HEK293T (cell line): ENCODE data around the gene AGTRAP.

ENCODE experiments used
- CTCF ChIA-PET: fragments of 350-600 bp; formaldehyde crosslinking; extraction: SDS; loops from one replicate; lab custom pipeline; 2021; ENCODE audit warnings: antibody characterized with exemption, inconsistent platforms; lab: Yijun Ruan, JAX
- POLR2A ChIA-PET: fragments of 350-600 bp; formaldehyde crosslinking; extraction: SDS; loops from one replicate; lab custom pipeline; 2020; ENCODE audit warnings: antibody characterized with exemption, inconsistent platforms; lab: Yijun Ruan, JAX
- DNase-seq: peaks from one replicate; pipeline ENCODE4 v3.0.0; 2012; ENCODE audit warnings: mixed read lengths; ENCODE audit errors: extremely low spot score
- ARNT ChIP-seq: fragments of 450-650 bp; IDR thresholded peaks from 2 replicates; pipeline ENCODE4 v1.6.1; 2017; ENCODE audit warnings: mild to moderate bottlenecking
- BHLHE40 ChIP-seq: fragments of 450-650 bp; IDR thresholded peaks from 2 replicates; pipeline ENCODE4 v1.6.1; 2016; ENCODE audit warnings: mild to moderate bottlenecking, moderate library complexity, borderline replicate concordance
- CTBP1 ChIP-seq: fragments of 450-650 bp; IDR thresholded peaks from 2 replicates; pipeline ENCODE4 v1.6.1; 2016; ENCODE audit warnings: borderline replicate concordance
- ELF4 ChIP-seq: fragments of 450-650 bp; IDR thresholded peaks from 2 replicates; pipeline ENCODE4 v1.6.1; 2017; ENCODE audit warnings: antibody characterized with exemption
- FOXA1 ChIP-seq: fragments of 450-650 bp; IDR thresholded peaks from 2 replicates; pipeline ENCODE4 v1.6.1; 2016; ENCODE audit warnings: mild to moderate bottlenecking
- FOXK2 ChIP-seq: fragments of 450-650 bp; IDR thresholded peaks from 2 replicates; pipeline ENCODE4 v1.6.1; 2016; ENCODE audit warnings: mild to moderate bottlenecking
- FOXM1 ChIP-seq: fragments of 450-650 bp; IDR thresholded peaks from 2 replicates; pipeline ENCODE4 v1.6.1; 2017; ENCODE audit warnings: mild to moderate bottlenecking, borderline replicate concordance
- HDGF ChIP-seq: fragments of 450-650 bp; IDR thresholded peaks from 2 replicates; pipeline ENCODE4 v1.6.1; 2017; ENCODE audit warnings: antibody characterized with exemption, borderline replicate concordance
- L3MBTL2 ChIP-seq: fragments of 450-650 bp; conservative IDR thresholded peaks from 2 replicates; pipeline ENCODE4 v1.6.1; 2016; ENCODE audit warnings: mild to moderate bottlenecking
- LEF1 ChIP-seq: fragments of 450-650 bp; IDR thresholded peaks from 2 replicates; pipeline ENCODE4 v1.6.1; 2017; ENCODE audit warnings: mild to moderate bottlenecking, borderline replicate concordance
- NFRKB ChIP-seq: fragments of 450-650 bp; IDR thresholded peaks from 2 replicates; pipeline ENCODE4 v1.6.1; 2016; ENCODE audit warnings: mild to moderate bottlenecking, moderate library complexity
- SP1 ChIP-seq: fragments of 450-650 bp; IDR thresholded peaks from 2 replicates; pipeline ENCODE4 v1.6.1; 2017
- SUZ12 ChIP-seq: fragments of 450-650 bp; IDR thresholded peaks from 2 replicates; pipeline ENCODE4 v1.6.1; 2016; ENCODE audit warnings: mild to moderate bottlenecking
- TARDBP ChIP-seq: fragments of 450-650 bp; IDR thresholded peaks from 2 replicates; pipeline ENCODE4 v1.6.1; 2016
- ZNF384 ChIP-seq: fragments of 450-650 bp; IDR thresholded peaks from 2 replicates; pipeline ENCODE4 v1.6.1; 2016
- TF ChIP-seq, protein P1 (sequence below): fragments of 450-650 bp; IDR thresholded peaks from 2 replicates; pipeline ENCODE4 v1.6.1; 2016

AGTRAP gene

DNA sequence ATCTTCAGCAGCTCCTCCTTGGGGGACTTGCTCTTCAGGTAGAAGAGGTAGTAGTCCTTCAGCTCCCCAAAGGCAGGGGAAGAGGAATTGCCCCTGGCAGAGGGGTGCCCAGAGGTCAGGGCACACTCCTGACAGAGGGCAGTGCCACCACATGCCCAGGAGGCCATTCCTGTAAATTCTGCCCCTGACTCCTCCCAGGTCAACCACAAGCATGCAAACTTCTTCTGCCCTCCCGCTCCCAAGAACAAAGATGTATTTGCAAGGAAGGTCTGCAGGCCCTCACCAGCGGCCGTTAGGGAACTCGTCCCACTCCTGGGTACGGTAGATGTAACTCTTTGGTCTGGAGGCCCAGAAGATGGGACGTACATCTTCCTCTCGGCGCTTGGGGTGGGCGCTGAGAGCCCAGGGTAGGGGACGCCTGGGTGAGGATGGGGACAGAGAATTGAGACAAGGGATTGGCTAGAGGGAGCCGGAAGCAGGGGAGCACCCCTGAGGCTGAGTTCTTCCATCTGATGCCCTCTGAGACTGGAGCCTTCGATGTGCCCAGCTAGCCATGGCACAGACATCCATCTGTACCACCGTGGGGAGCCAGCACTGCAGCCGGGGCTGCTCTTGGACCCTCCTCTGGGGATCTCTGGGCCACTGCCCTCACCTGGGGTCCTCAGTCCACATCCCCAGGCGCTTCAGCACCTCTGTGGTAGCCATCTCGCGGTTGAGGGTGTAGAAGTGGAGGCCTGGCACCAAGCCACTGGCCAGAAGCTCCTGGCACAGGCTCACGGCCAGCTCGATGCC is 58.7 kb downstream of the AGTRAP start:
- ChIA-PET POLR2A (interaction anchor here (0.9 kb wide), 1 partner anchor 11 kb away, joined by 4 read pairs; the partner anchor contains the start of genes CLCN6 and MTHFR), CTCF (interaction anchor here (0.5 kb wide), 1 partner anchor 8 kb away, joined by 4 read pairs; no protein-coding TSS in a partner anchor)
- TF ChIP-seq FOXK2: no peak
- no peak for TF ChIP-seq ZNF384
- TF ChIP-seq NFRKB: no peak
- TF ChIP-seq FOXM1: no peak
- TF ChIP-seq SUZ12: no peak
- no peak for TF ChIP-seq ARNT
- TF ChIP-seq LEF1: no peak
- no peak for TF ChIP-seq CTBP1
- no peak for TF ChIP-seq SP1
- DNase-seq: no peak

DNA sequence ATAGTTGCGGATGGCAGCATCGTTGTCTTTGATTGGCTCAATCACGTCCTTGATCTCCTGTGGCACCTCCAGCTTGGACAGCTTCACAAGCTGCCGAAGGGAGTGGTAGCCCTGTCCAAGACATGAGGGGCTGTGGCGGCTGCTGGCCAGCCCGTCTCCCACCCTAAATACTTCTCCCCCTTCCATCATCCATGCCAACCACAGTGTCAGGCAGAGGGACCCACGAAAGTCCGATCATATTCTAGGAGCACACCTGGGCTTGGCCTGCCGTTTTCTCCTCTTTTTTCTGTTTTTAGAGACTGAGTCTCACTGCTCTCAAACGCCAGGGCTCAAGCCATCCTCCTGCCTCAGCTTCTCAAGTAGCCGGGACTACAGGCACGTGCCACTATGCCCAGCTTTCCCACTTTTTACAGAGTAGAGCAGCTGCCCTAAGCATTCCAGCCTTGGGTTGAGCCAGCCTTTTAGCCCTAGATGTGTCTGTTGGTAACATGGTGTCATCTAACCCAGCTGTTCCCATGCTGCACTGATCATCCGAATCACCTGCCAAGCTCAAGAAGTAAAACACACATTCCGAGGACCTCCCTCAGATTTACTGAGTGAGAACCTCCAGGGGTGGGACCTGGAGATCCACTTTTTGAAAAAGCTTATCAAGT is 59.4 kb downstream of the AGTRAP start:
- DNase-seq: no peak
- no peak for TF ChIP-seq FOXK2
- TF ChIP-seq ZNF384: no peak
- no peak for TF ChIP-seq SP1
- no peak for TF ChIP-seq LEF1
- TF ChIP-seq FOXM1: no peak
- no peak for TF ChIP-seq CTBP1
- TF ChIP-seq SUZ12: no peak
- no peak for TF ChIP-seq NFRKB
- TF ChIP-seq, protein P1, sequence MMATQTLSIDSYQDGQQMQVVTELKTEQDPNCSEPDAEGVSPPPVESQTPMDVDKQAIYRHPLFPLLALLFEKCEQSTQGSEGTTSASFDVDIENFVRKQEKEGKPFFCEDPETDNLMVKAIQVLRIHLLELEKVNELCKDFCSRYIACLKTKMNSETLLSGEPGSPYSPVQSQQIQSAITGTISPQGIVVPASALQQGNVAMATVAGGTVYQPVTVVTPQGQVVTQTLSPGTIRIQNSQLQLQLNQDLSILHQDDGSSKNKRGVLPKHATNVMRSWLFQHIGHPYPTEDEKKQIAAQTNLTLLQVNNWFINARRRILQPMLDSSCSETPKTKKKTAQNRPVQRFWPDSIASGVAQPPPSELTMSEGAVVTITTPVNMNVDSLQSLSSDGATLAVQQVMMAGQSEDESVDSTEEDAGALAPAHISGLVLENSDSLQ: no peak
- TF ChIP-seq L3MBTL2: no peak
- no peak for TF ChIP-seq FOXA1
- TF ChIP-seq ARNT: no peak
- no peak for TF ChIP-seq HDGF
- no peak for TF ChIP-seq ELF4
- no peak for TF ChIP-seq TARDBP
- POLR2A ChIA-PET: interaction anchor here (0.9 kb wide), 1 partner anchor 11 kb away, joined by 4 read pairs; the partner anchor contains the start of genes CLCN6 and MTHFR
- CTCF ChIA-PET: interaction anchor here (0.5 to 2.3 kb wide), 2 partner anchors 9 to 10 kb away, joined by 4 to 6 read pairs; no protein-coding TSS in a partner anchor

DNA sequence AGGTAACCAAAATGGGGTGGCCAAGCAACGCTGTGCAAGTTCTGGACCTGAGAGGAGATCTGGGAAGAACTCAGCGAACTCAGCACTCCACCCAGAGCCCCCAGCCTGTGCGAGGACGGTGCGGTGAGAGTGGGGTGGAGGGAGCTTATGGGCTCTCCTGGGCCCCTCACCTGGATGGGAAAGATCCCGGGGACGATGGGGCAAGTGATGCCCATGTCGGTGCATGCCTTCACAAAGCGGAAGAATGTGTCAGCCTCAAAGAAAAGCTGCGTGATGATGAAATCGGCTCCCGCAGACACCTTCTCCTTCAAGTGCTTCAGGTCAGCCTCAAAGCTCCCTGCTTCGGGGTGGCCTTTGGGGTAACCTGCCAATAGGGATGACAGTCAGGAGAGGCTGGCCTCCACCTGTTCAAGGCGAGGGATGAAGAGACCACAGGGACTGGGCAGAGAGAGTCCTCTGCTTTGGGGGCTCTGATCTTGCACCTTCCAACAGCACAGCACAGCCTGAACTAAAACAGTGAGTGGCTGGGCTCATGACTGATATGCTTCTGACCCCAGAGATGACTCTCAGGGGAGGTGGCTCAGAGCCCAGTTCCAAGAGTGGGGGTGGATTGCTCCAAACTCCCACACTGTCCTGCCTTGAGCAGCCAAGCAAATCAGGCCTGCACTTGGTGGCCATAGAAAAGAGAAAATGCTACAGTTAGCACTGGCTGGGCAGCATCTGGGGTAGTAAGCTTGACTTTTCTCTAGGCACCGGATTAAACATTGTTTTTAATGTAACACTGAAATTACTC is 60.3 kb downstream of the AGTRAP start:
- ChIA-PET POLR2A (no interaction called here), CTCF (interaction anchor here (2.3 kb wide), 1 partner anchor 11 kb away, joined by 6 read pairs; no protein-coding TSS in a partner anchor)
- no peak for DNase-seq
- TF ChIP-seq ELF4 (no peak), ARNT (no peak), FOXA1 (no peak), HDGF (no peak), FOXK2 (no peak), SUZ12 (no peak), CTBP1 (no peak)
- TF ChIP-seq, protein P1: no peak

DNA sequence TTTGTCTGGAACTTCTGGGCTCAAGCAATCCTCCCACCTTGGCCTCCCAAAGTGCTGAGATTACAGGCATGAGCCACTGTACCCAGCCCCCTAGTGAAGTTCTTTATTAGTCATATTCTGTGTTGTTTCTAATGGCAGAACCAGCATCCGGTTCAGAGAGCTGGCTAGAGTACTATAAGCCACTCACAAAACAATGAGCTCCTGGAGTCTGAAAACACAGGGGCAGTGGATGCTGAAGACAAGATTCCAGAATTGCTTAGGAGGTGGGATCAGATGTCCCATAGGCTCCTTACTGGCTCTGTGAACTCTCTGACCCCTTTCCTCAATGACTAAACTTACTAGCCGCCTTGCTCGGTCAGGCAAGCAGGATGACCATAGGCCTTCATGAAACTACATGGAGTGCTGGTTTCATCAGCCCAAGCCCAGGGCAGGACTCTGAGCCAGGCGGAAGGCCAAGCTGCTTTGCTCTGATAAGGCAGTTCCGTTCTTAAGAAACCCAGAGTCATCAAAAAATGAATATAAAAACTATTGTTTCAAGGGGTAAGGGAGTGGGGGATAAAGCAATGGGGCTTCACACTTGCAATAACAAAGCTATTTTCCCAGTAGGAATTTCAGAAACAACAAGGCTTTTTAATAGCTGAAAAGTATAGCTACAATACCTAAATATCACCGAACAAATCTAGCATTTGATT is 61.7 kb downstream of the AGTRAP start:
- TF ChIP-seq NFRKB (no peak), SP1 (no peak), TARDBP (no peak), FOXM1 (no peak), FOXA1 (no peak), BHLHE40 (no peak), LEF1 (no peak), ARNT (no peak), SUZ12 (no peak), CTBP1 (no peak), ELF4 (no peak)
- TF ChIP-seq, protein P1: no peak
- DNase-seq: no peak
- CTCF ChIA-PET: interaction anchor here (2.3 kb wide), 1 partner anchor 12 kb away, joined by 6 read pairs; no protein-coding TSS in a partner anchor
- POLR2A ChIA-PET: interaction anchor here (0.9 to 1.3 kb wide), 3 partner anchors 8 to 110 kb away, joined by 3 to 4 read pairs (median 4); partner anchors contain the start of genes CLCN6 and MTHFR

DNA sequence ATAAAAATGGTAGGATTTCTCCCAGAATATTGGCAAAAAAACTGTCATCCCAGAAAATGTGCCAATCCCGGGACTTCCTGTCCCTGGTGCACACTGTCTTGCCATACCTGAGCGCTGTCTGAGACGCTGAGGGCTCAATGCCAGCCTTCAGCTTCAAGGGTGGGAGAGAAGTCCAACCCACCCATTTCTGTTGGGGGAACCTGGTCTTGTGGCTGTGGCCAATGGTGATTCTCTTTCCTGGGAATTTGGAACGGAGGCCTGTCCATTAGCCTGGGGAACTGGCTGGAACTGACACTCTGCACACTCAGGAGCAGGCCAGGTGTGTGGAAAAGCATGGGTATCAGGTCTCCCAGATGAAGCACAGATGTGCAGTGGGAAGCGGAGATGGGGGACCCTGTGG is 63.2 kb downstream of the AGTRAP start:
- no peak for DNase-seq
- ChIA-PET POLR2A (no interaction called here), CTCF (no interaction called here)
- TF ChIP-seq ELF4: no peak
- TF ChIP-seq SUZ12: no peak
- TF ChIP-seq L3MBTL2: no peak
- no peak for TF ChIP-seq FOXA1
- TF ChIP-seq LEF1: no peak
- TF ChIP-seq SP1: no peak
- no peak for TF ChIP-seq ZNF384
- no peak for TF ChIP-seq FOXM1
- TF ChIP-seq, protein P1: no peak
- TF ChIP-seq HDGF: no peak
- TF ChIP-seq BHLHE40: no peak
- no peak for TF ChIP-seq NFRKB
- TF ChIP-seq FOXK2: no peak
- no peak for TF ChIP-seq TARDBP
- no peak for TF ChIP-seq ARNT
- TF ChIP-seq CTBP1: no peak
